ENCODE measurements around the gene MRPS9. TPM values are rescaled to one million over a fixed set of nuclear protein-coding genes. Genes with fewer than 3 reads are reported as not detected.

MRPS9 gene
- total RNA-seq, 1 donor from 2014 or later, result 16.0 TPM

GRCh38 chr2:105056245-105056644 is 18.4 kb downstream of the MRPS9 start:
- no peak for DNase-seq (ENCODE audit: extremely low spot score in 2 of 2)
- intact Hi-C loops (cut with DNase I), result no loop called here
- no peak for TF ChIP-seq POLR2AphosphoS5 (IDR thresholded peaks at IDR 0.05; ENCODE audit: insufficient read depth in 1 of 2, low read depth in 1 of 2)
- TF ChIP-seq, protein P1, sequence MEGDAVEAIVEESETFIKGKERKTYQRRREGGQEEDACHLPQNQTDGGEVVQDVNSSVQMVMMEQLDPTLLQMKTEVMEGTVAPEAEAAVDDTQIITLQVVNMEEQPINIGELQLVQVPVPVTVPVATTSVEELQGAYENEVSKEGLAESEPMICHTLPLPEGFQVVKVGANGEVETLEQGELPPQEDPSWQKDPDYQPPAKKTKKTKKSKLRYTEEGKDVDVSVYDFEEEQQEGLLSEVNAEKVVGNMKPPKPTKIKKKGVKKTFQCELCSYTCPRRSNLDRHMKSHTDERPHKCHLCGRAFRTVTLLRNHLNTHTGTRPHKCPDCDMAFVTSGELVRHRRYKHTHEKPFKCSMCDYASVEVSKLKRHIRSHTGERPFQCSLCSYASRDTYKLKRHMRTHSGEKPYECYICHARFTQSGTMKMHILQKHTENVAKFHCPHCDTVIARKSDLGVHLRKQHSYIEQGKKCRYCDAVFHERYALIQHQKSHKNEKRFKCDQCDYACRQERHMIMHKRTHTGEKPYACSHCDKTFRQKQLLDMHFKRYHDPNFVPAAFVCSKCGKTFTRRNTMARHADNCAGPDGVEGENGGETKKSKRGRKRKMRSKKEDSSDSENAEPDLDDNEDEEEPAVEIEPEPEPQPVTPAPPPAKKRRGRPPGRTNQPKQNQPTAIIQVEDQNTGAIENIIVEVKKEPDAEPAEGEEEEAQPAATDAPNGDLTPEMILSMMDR (IDR thresholded peaks at IDR 0.05), result no peak
- no peak for TF ChIP-seq POLR2A (IDR thresholded peaks at IDR 0.05)
- Histone ChIP-seq H3K27me3 (no peaks in the 10 kb centered on the region), H3K27ac (no peak overlapping the region), H3K36me3 (peaks cover 0 to under 1% of the 10 kb centered on the region in 2 donors), H3K4me1 (no peaks in the 10 kb centered on the region), H3K9me3 (no peaks in the 10 kb centered on the region), H3K4me3 (no peak overlapping the region)

- Histone ChIP-seq H3K27ac (no peak overlapping the region), H3K36me3 (no peaks in the 10 kb centered on the region), H3K4me3 (no peak overlapping the region), H3K9me3 (no peaks in the 10 kb centered on the region), H3K27me3 (no peaks in the 10 kb centered on the region), H3K4me1 (no peaks in the 10 kb centered on the region)
- TF ChIP-seq, protein P1 (IDR thresholded peaks at IDR 0.05), result no peak
- TF ChIP-seq POLR2AphosphoS5 (IDR thresholded peaks at IDR 0.05; ENCODE audit: insufficient read depth in 1 of 2, low read depth in 1 of 2) (no peak), POLR2A (IDR thresholded peaks at IDR 0.05) (no peak)
- no peak for DNase-seq (ENCODE audit: extremely low spot score in 2 of 2)
- intact Hi-C loops (cut with DNase I), result no loop called here
Measured at GRCh38 chr2:105057005-105057404, 19.1 kb downstream of the MRPS9 start.

DNA sequence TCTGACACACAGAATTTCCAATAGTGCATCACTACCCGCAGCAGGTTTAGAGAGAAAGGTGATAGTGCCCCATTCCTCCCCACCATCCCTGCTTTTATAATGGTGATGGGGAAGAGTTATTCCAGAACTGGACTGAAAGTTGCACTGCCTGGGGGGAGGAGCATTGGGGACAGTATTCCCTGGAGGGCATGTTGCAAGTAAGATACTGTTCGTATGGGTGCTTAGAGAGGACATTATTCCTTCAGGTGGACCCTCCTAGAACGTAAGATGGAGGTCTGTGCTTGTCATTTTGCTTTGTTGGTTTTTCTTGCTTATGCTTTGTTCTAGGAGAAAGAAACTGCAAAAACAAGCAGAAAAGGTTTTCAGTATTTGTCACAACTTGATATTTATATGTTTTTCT is 23.7 kb downstream of the MRPS9 start:
- Histone ChIP-seq H3K36me3 (no peaks in the 10 kb centered on the region), H3K27ac (no peak overlapping the region), H3K4me3 (no peak overlapping the region), H3K4me1 (no peaks in the 10 kb centered on the region), H3K27me3 (no peaks in the 10 kb centered on the region), H3K9me3 (no peaks in the 10 kb centered on the region)
- no peak for TF ChIP-seq POLR2A (IDR thresholded peaks at IDR 0.05)
- TF ChIP-seq, protein P1 (IDR thresholded peaks at IDR 0.05), result no peak
- no peak for TF ChIP-seq POLR2AphosphoS5 (IDR thresholded peaks at IDR 0.05; ENCODE audit: insufficient read depth in 1 of 2, low read depth in 1 of 2)
- intact Hi-C loops (cut with DNase I), result no loop called here
- DNase-seq (ENCODE audit: extremely low spot score in 2 of 2), result no peak

GRCh38 chr2:105062158-105062557 is 24.3 kb downstream of the MRPS9 start:
- H3K27me3 ChIP-seq, result no peaks in the 10 kb centered on the region
- H3K9me3 ChIP-seq, result no peaks in the 10 kb centered on the region
- no peaks in the 10 kb centered on the region for H3K36me3 ChIP-seq
- no peak overlapping the region for H3K27ac ChIP-seq
- DNase-seq (ENCODE audit: extremely low spot score in 2 of 2), result no peak
- TF ChIP-seq POLR2A (IDR thresholded peaks at IDR 0.05) (no peak), POLR2AphosphoS5 (IDR thresholded peaks at IDR 0.05; ENCODE audit: insufficient read depth in 1 of 2, low read depth in 1 of 2) (no peak)
- TF ChIP-seq, protein P1 (IDR thresholded peaks at IDR 0.05), result no peak
- no peak overlapping the region for H3K4me3 ChIP-seq
- no peaks in the 10 kb centered on the region for H3K4me1 ChIP-seq
- intact Hi-C loops (cut with DNase I), result no loop called here

- Histone ChIP-seq H3K27ac (no peak overlapping the region), H3K4me1 (no peaks in the 10 kb centered on the region), H3K36me3 (no peaks in the 10 kb centered on the region), H3K27me3 (no peaks in the 10 kb centered on the region), H3K9me3 (no peaks in the 10 kb centered on the region), H3K4me3 (no peak overlapping the region)
- DNase-seq (ENCODE audit: extremely low spot score in 2 of 2), result no peak
- TF ChIP-seq, protein P1 (IDR thresholded peaks at IDR 0.05), result no peak
- TF ChIP-seq POLR2AphosphoS5 (IDR thresholded peaks at IDR 0.05; ENCODE audit: insufficient read depth in 1 of 2, low read depth in 1 of 2) (no peak), POLR2A (IDR thresholded peaks at IDR 0.05) (no peak)
- intact Hi-C loops (cut with DNase I), result no loop called here
Measured at GRCh38 chr2:105068387-105068786, 30.5 kb downstream of the MRPS9 start.

All from vagina (tissue), 2 donors.